HEK293 (cell line): ENCODE measurements around the gene GNB5.

Experiments
- CTCF ChIP-seq: fragments of 450-650 bp; formaldehyde crosslinking; IDR thresholded peaks from 2 replicates; pipeline ENCODE4 v1.5.1; 2016; ENCODE audit warnings: missing biosample characterization, missing genetic modification characterization
- SCRT1 ChIP-seq: fragments of 450-650 bp; formaldehyde crosslinking; IDR thresholded peaks from 2 replicates; pipeline ENCODE4 v1.5.1; 2016; ENCODE audit warnings: missing biosample characterization, missing genetic modification characterization, borderline replicate concordance
- TCF7L2 ChIP-seq: IDR thresholded peaks from 2 replicates; pipeline ENCODE4 v1.6.1; 2011; ENCODE audit warnings: low read depth, mild to moderate bottlenecking, inconsistent platforms, low read length, moderate library complexity, borderline replicate concordance
- YY2 ChIP-seq: fragments of 450-650 bp; formaldehyde crosslinking; IDR thresholded peaks from 2 replicates; pipeline ENCODE4 v1.5.1; 2016; ENCODE audit warnings: missing biosample characterization, missing genetic modification characterization
- ZBTB11 ChIP-seq: fragments of 450-650 bp; formaldehyde crosslinking; conservative IDR thresholded peaks from 2 replicates; pipeline ENCODE4 v1.5.1; 2016; ENCODE audit warnings: low read depth, missing biosample characterization, missing genetic modification characterization
- ZNF274 ChIP-seq, 2 experiments: fragments of 200-500 bp in 1 of 2; fragments of 450-650 bp in 1 of 2; sonication (Bioruptor generic) in 1 of 2; formaldehyde crosslinking in 1 of 2; IDR thresholded peaks; 2 replicates each; pipeline versions ENCODE4 v1.5.1 to v1.6.1; 2014 to 2016; ENCODE audit warnings: borderline replicate concordance in 1 of 2, inconsistent platforms in 1 of 2, low read length in 1 of 2, missing biosample characterization in 1 of 2, missing genetic modification characterization in 1 of 2
- ZNF416 ChIP-seq: fragments of 450-650 bp; formaldehyde crosslinking; IDR thresholded peaks from 2 replicates; pipeline ENCODE4 v1.5.1; 2016; ENCODE audit warnings: missing biosample characterization, missing genetic modification characterization
- ZNF585B ChIP-seq: fragments of 450-650 bp; formaldehyde crosslinking; IDR thresholded peaks from 2 replicates; pipeline ENCODE4 v1.5.1; 2016; ENCODE audit warnings: missing biosample characterization, missing genetic modification characterization

- TF ChIP-seq ZNF274 (IDR thresholded peaks at IDR 0.05; ENCODE audit: low read length): no peak
- no peak for TF ChIP-seq ZNF274 (tag by site-specific recombination; IDR thresholded peaks at IDR 0.05; ENCODE audit: borderline replicate concordance)
- TF ChIP-seq CTCF: no peak
- TF ChIP-seq ZNF416 (tag by site-specific recombination): no peak
- no peak for TF ChIP-seq ZBTB11 (tag by site-specific recombination)
- TF ChIP-seq ZNF585B (tag by site-specific recombination): no peak
- TF ChIP-seq YY2 (tag by site-specific recombination): no peak
- TF ChIP-seq TCF7L2: no peak
- no peak for TF ChIP-seq SCRT1
Observed at GRCh38 chr15:52151353-52151752, 39.8 kb downstream of the GNB5 start.
